H1 (cell line): ENCODE results near the gene MYO5A. TPM values are rescaled to one million over a fixed set of nuclear protein-coding genes. Genes with fewer than 3 reads are reported as not detected.

Experiments
- CTCF ChIA-PET: fragments of 300-600 bp; sonication (Branson Sonifier 250); formaldehyde crosslinking; loops from one replicate; lab custom pipeline; 2021; ENCODE audit not compliant: partially characterized antibody; lab: Charles Lee
- POLR2A ChIA-PET: fragments of 300-600 bp; sonication (Branson Sonifier 250); formaldehyde crosslinking; loops from one replicate; lab custom pipeline; 2021; ENCODE audit warnings: inconsistent platforms; ENCODE audit not compliant: partially characterized antibody; lab: Charles Lee
- DNase-seq, 2 experiments: peaks; one replicate each; pipeline versions ENCODE4 v3.0.0 to v3.0.0-alpha.2; 2010 to 2022; ENCODE audit warnings: low spot score in 2 of 2, low read depth in 1 of 2, mixed read lengths in 1 of 2
- FAIRE-seq: peaks from 2 replicates; lab custom pipeline; 2011; peaks lifted over from hg19 to GRCh38; lab: Jason Lieb, UNC
- H2AFZ ChIP-seq: 2 replicates; pipeline ENCODE4 v1.8.1; 2012; ENCODE audit warnings: low read length, inconsistent platforms
- H2AK5ac ChIP-seq: 2 replicates; pipeline ENCODE4 v1.6.1; 2013; ENCODE audit warnings: low read depth, low read length
- H2BK120ac ChIP-seq: replicated peaks from 2 replicates; pipeline ENCODE3; 2013; ENCODE audit warnings: low read depth, low read length, inconsistent platforms
- H2BK12ac ChIP-seq: 2 replicates; pipeline ENCODE4 v1.6.1; 2013; ENCODE audit warnings: low read depth, low read length
- H2BK15ac ChIP-seq: 2 replicates; pipeline ENCODE4 v1.6.1; 2013; ENCODE audit warnings: low read length
- H2BK20ac ChIP-seq: 2 replicates; pipeline ENCODE4 v1.6.1; 2013; ENCODE audit warnings: low read length
- H2BK5ac ChIP-seq: 2 replicates; pipeline ENCODE4 v1.6.1; 2013; ENCODE audit warnings: low read depth, low read length
- H3K14ac ChIP-seq: 2 replicates; pipeline ENCODE4 v1.6.1; 2013; ENCODE audit warnings: inconsistent platforms; ENCODE audit not compliant: insufficient read length
- H3K18ac ChIP-seq: 2 replicates; pipeline ENCODE4 v1.6.1; 2013; ENCODE audit warnings: low read length; ENCODE audit errors: extremely low read depth
- H3K23ac ChIP-seq: 2 replicates; pipeline ENCODE4 v1.6.1; 2013; ENCODE audit warnings: inconsistent platforms; ENCODE audit not compliant: insufficient read length
- H3K23me2 ChIP-seq: 2 replicates; pipeline ENCODE4 v1.6.1; 2013; ENCODE audit warnings: low read depth, low read length
- H3K27ac ChIP-seq: 2 replicates; pipeline ENCODE4 v1.6.1; 2011; ENCODE audit warnings: low read depth, low read length, inconsistent platforms
- H3K27me3 ChIP-seq, 4 experiments: replicated peaks in 1 of 4; 1 replicate in 1 of 4; 2 replicates in 3 of 4; pipeline versions ENCODE4 v1.6.1 to v1.8.1; 2011 to 2013; ENCODE audit warnings: low read length in 3 of 4, mild to moderate bottlenecking in 3 of 4, inconsistent platforms in 2 of 4, mixed read lengths in 2 of 4, moderate library complexity in 1 of 4; ENCODE audit not compliant: control insufficient read depth in 3 of 4, insufficient read depth in 3 of 4; ENCODE audit errors: extremely low read depth in 1 of 4
- H3K36me3 ChIP-seq, 4 experiments: 2 replicates each; pipeline versions ENCODE4 v1.6.1 to v1.8.1; 2011 to 2013; ENCODE audit warnings: mild to moderate bottlenecking in 4 of 4, low read length in 3 of 4, moderate library complexity in 2 of 4, control low read depth in 1 of 4, inconsistent platforms in 1 of 4; ENCODE audit not compliant: insufficient read depth in 4 of 4, control insufficient read depth in 2 of 4
- H3K4ac ChIP-seq: replicated peaks from 2 replicates; pipeline ENCODE3; 2013; ENCODE audit warnings: low read length, low read depth, mixed read lengths, inconsistent platforms; ENCODE audit not compliant: insufficient read length
- H3K4me1 ChIP-seq, 4 experiments: replicated peaks in 1 of 4; 1 replicate in 1 of 4; 2 replicates in 3 of 4; pipeline versions ENCODE4 v1.6.1 to v1.8.1; 2011 to 2013; ENCODE audit warnings: low read length in 3 of 4, inconsistent platforms in 2 of 4, mixed read lengths in 1 of 4; ENCODE audit not compliant: insufficient read depth in 4 of 4, control insufficient read depth in 3 of 4
- H3K4me2 ChIP-seq, 2 experiments: 2 replicates each; pipeline versions ENCODE4 v1.6.1 to v1.8.1; 2011 to 2013; ENCODE audit warnings: low read depth in 2 of 2, low read length in 2 of 2, control low read depth in 1 of 2, inconsistent platforms in 1 of 2, mild to moderate bottlenecking in 1 of 2; ENCODE audit not compliant: insufficient read depth in 1 of 2
- H3K4me3 ChIP-seq, 4 experiments: fragments of 200-600, 300-600 bp in 1 of 4; sonication (generic), shearing (Covaris generic), sonication (Bioruptor Twin) in 1 of 4; 2 replicates each; pipeline versions ENCODE4 v1.5.1 to v1.8.1; 2011 to 2016; ENCODE audit warnings: low read length in 4 of 4, low read depth in 3 of 4, control low read depth in 2 of 4, inconsistent platforms in 2 of 4, mild to moderate bottlenecking in 2 of 4, mixed read lengths in 1 of 4, moderate library complexity in 1 of 4; ENCODE audit not compliant: insufficient read depth in 2 of 4; ENCODE audit errors: extremely low read depth in 1 of 4
- H3K56ac ChIP-seq: replicated peaks from 2 replicates; pipeline ENCODE3; 2013; ENCODE audit warnings: low read depth, mild to moderate bottlenecking, mixed read lengths, low read length, inconsistent platforms; ENCODE audit not compliant: insufficient read length
- H3K79me1 ChIP-seq: 2 replicates; pipeline ENCODE4 v1.6.1; 2013; ENCODE audit warnings: low read depth, low read length, control low read depth
- H3K79me2 ChIP-seq, 2 experiments: 2 replicates each; pipeline versions ENCODE4 v1.6.1 to v1.8.1; 2012 to 2013; ENCODE audit warnings: low read length in 2 of 2, mild to moderate bottlenecking in 2 of 2, inconsistent platforms in 1 of 2; ENCODE audit not compliant: insufficient read depth in 2 of 2, control insufficient read depth in 1 of 2
- H3K9ac ChIP-seq, 4 experiments: replicated peaks in 1 of 4; 1 replicate in 1 of 4; 2 replicates in 3 of 4; pipeline versions ENCODE4 v1.6.1 to v1.8.1; 2011 to 2013; ENCODE audit warnings: low read depth in 3 of 4, low read length in 3 of 4, control low read depth in 2 of 4, mild to moderate bottlenecking in 2 of 4, moderate library complexity in 2 of 4, inconsistent platforms in 1 of 4; ENCODE audit errors: extremely low read depth in 1 of 4
- H3K9me3 ChIP-seq, 2 experiments: 2 replicates each; pipeline versions ENCODE4 v1.6.1 to v1.8.1; 2012 to 2013; ENCODE audit warnings: mild to moderate bottlenecking in 2 of 2, moderate library complexity in 2 of 2, control low read depth in 1 of 2, inconsistent platforms in 1 of 2, low read depth in 1 of 2, low read length in 1 of 2, mixed read lengths in 1 of 2; ENCODE audit not compliant: insufficient read depth in 2 of 2
- H4K20me1 ChIP-seq, 2 experiments: replicated peaks in 1 of 2; 2 replicates each; pipeline versions ENCODE3 to v1.8.1; 2011 to 2013; ENCODE audit warnings: inconsistent platforms in 2 of 2, low read length in 2 of 2, mild to moderate bottlenecking in 1 of 2; ENCODE audit not compliant: insufficient read depth in 2 of 2, control insufficient read depth in 1 of 2
- H4K5ac ChIP-seq: 2 replicates; pipeline ENCODE4 v1.6.1; 2013; ENCODE audit warnings: low read length, low read depth, mixed read lengths, inconsistent platforms; ENCODE audit not compliant: insufficient read length
- H4K8ac ChIP-seq: 2 replicates; pipeline ENCODE4 v1.8.0; 2013; ENCODE audit warnings: mild to moderate bottlenecking, moderate library complexity, low read length, inconsistent platforms; ENCODE audit not compliant: insufficient read depth; ENCODE audit errors: extremely low read depth
- H4K91ac ChIP-seq: replicated peaks from 2 replicates; pipeline ENCODE3; 2013; ENCODE audit warnings: low read length, mixed read lengths, inconsistent platforms; ENCODE audit not compliant: insufficient read length
- EGR1 ChIP-seq: IDR thresholded peaks from 2 replicates; pipeline ENCODE4 v1.6.1; 2011; ENCODE audit warnings: low read depth, low read length, borderline replicate concordance
- EP300 ChIP-seq, 2 experiments: IDR thresholded peaks; 1 replicate in 1 of 2; 2 replicates in 1 of 2; pipeline ENCODE4 v1.6.1; 2011 to 2012; ENCODE audit warnings: low read depth in 2 of 2, low read length in 2 of 2, mild to moderate bottlenecking in 2 of 2, borderline replicate concordance in 1 of 2, inconsistent platforms in 1 of 2, moderate library complexity in 1 of 2
- HDAC6 ChIP-seq: IDR thresholded peaks from one replicate; pipeline ENCODE4 v1.7.1; 2012; ENCODE audit warnings: low read depth, mild to moderate bottlenecking, inconsistent platforms, low read length, moderate library complexity
- TAF1 ChIP-seq: IDR thresholded peaks from 2 replicates; pipeline ENCODE4 v1.6.1; 2011; ENCODE audit warnings: mild to moderate bottlenecking, low read depth, low read length
- WGBS, 2 experiments: shearing (Covaris generic) in 1 of 2; methylation state at CpG; one replicate each; pipeline versions ENCODE4 v1.1.6 to v1.1.7; 2013 to 2015; ENCODE audit warnings: low lambda C conversion rate in 2 of 2, mixed read lengths in 2 of 2, inconsistent platforms in 1 of 2, low coverage in 1 of 2, missing lambda C conversion rate in 1 of 2; ENCODE audit not compliant: insufficient replicate concordance in 2 of 2, insufficient coverage in 1 of 2, insufficient read length in 1 of 2; ENCODE audit errors: extremely low coverage in 1 of 2, missing lambda C conversion rate in 1 of 2; 5-methylcytosine and 5-hydroxymethylcytosine counted together
- polyA plus RNA-seq, 7 experiments: library from polyadenylated mRNA; depleted of rRNA in 3 of 7; stranded (reverse) in 5 of 7; unstranded in 2 of 7; fragments of >200 nt in 5 of 7; fragments of 200-250 nt in 2 of 7; gene quantifications; 1 replicate in 5 of 7; 2 replicates in 1 of 7; 4 replicates in 1 of 7; pipeline versions ENCODE4 v1.2.1 to v1.2.3, GENCODE V29; 2011 to 2013; ENCODE audit warnings: missing spikeins in 2 of 7, mixed read lengths in 2 of 7
- total RNA-seq: library from RNA; stranded (reverse); fragmentation: NEBNext Ultra II Directional; extraction: Animal tissue kit (Norgen Biotek cat#: 25700); gene quantifications from 2 replicates; pipeline ENCODE4 v1.2.1, GENCODE V29; 2021

The MYO5A gene
- total and polyA plus RNA-seq, 2 of the 8 experiments (the other 6 are each of a cell fraction or from before 2014, with no cell fraction given): 11.4 to 24.7 TPM

DNA sequence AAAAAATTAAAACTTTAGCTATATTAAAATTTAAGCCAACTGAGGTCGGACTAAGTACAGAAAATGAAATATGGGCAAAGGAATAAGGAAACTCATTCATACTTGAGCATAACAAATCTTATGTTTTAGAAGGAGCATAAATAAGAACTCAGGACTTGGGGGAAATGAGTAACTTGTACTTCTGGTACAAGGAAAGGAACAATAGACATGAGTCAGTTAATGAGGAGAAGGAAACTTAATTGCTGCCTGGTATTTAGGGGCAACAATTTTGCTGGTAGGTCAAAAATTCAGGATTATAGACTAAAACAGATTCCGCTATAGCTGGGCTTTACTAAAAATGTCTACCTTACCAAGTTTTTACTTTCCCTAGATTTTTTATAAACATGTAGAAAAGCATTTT lies 113.1 kb downstream of the MYO5A start:
- no peak overlapping the region for H3K18ac ChIP-seq
- H4K20me1 ChIP-seq: no peaks in the 10 kb centered on the region
- H3K4me3 ChIP-seq: no peak overlapping the region
- no peak overlapping the region for H3K9ac ChIP-seq
- no peak overlapping the region for H2BK5ac ChIP-seq
- no peaks in the 10 kb centered on the region for H3K23me2 ChIP-seq
- DNase-seq (no peak), FAIRE-seq (no peak)
- no peak overlapping the region for H4K8ac ChIP-seq
- POLR2A ChIA-PET: interaction anchor here (0.6 to 1.3 kb wide), 2 partner anchors 11 to 127 kb away, joined by 3 read pairs; no protein-coding TSS in a partner anchor
- no peaks in the 10 kb centered on the region for H3K79me1 ChIP-seq
- no peak overlapping the region for H3K4me2 ChIP-seq
- H2BK15ac ChIP-seq: no peak overlapping the region
- no peaks in the 10 kb centered on the region for H3K27me3 ChIP-seq
- no peak overlapping the region for H4K91ac ChIP-seq
- no peak overlapping the region for H3K14ac ChIP-seq
- no peak overlapping the region for H4K5ac ChIP-seq
- no peak overlapping the region for H3K56ac ChIP-seq
- H3K4ac ChIP-seq: no peak overlapping the region
- H3K23ac ChIP-seq: no peak overlapping the region
- no peak overlapping the region for H2BK12ac ChIP-seq
- no peak overlapping the region for H2AFZ ChIP-seq
- no peaks in the 10 kb centered on the region for H3K36me3 ChIP-seq
- no peak overlapping the region for H2BK20ac ChIP-seq
- H2AK5ac ChIP-seq: no peak overlapping the region
- H3K4me1 ChIP-seq: peaks cover 0 to 4% (median 0%) of the 10 kb centered on the region in 4 experiments; a peak in 2 of 7 replicates
- H2BK120ac ChIP-seq: no peak overlapping the region
- H3K27ac ChIP-seq: no peak overlapping the region
- WGBS, 2 experiments: 91% methylated on average over 2 of the region's 2 CpGs; no CpG with 5 or more reads in 1 of the 2 experiments
- CTCF ChIA-PET: interaction anchor here (0.6 to 1.4 kb wide), 2 partner anchors 11 to 475 kb away, joined by 3 to 4 read pairs; no protein-coding TSS in a partner anchor
- H3K79me2 ChIP-seq: no peaks in the 10 kb centered on the region
- no peaks in the 10 kb centered on the region for H3K9me3 ChIP-seq
- TF ChIP-seq HDAC6: no peak
- TF ChIP-seq EGR1: no peak
- TF ChIP-seq TAF1: no peak
- TF ChIP-seq EP300 (IDR thresholded peaks at IDR 0.05; ENCODE audit: borderline replicate concordance in 1 of 2, low read depth in 2 of 2, low read length in 2 of 2): no peak
